HG03060 (cell line): ENCODE data around the gene CAPN10.

ENCODE experiments used
- ATAC-seq: cut with Tn5 transposase; IDR thresholded peaks from one replicate; pipeline ENCODE4 v1.9.1; 2021; ENCODE audit warnings: low read depth, moderate number of reproducible peaks; ENCODE audit not compliant: unreplicated experiment

The CAPN10 gene

DNA sequence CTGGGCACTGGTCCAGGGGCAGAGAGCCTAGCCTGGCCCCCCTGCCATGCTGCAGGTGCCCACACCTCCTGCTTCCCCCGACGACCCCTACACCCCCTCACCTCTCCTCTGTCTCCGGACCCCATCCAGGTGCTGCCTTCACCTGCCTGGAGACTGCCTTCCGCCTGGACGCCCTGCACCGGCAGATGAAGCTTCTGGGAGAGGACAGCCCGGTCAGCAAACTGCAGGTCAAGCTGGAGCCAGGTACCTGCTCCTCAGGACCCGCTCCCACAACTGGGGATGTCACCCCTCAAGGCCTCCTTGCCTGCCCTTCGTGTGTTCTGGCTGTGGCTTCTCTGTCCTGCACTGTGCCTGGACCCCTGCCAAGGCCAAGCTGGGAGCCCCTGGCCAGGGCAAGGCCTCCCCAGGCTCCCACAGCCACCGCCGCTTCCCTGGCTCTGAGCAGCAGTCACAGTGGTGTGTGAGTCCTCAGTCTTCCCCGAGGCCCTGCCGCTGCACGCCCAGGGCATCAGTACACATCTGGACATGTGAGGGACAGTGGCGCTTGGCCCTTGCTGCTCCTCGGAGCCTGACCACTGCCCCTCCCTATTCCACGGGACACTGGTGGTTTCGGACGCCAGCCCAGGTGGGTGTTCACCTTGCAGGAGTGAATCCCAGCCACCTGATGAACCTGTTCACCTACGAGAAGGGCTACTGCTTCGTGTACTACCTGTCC lies 12.0 kb upstream of the CAPN10 start:
- ATAC-seq, result no peak

DNA sequence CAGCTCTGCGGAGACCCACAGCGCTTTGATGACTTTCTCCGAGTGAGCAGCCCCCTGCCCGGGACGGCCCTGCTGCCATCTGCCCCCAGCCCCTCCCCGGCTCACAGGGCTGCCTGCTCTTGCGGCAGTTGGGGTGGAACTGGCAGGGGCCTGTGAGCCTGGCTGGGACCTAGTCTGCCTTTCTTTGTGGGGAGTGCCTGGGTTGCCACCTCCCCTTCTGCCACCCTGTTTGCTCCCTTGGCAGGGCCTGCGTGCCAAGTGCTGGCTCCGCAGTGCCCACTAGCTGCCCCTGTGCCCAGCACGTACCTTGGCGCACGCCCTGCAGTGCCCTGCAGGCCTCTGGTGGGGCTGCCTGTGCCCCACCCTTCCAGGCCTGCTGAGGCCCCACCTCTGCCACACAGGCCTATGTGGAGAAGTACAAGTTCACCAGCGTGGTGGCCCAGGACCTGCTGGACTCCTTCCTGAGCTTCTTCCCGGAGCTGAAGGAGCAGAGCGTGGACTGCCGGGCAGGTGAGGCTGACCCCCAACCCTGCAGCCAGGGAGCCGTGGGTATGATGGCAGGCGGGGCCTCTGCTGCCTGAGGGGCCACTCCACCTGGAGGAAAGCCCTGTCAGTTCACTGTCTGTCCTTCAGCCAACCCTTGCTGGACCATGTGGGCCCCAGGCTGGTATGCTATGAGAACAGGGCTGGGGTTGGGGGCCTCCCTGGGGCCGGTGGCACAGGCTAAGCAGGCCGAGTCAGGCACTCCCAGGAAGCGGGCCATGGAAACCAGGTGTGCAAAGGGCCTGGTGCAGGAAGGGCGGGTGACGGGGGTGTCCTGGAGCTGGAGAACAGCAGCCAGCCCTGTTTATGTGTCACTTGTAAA lies 11.2 kb upstream of the CAPN10 start:
- no peak for ATAC-seq

DNA sequence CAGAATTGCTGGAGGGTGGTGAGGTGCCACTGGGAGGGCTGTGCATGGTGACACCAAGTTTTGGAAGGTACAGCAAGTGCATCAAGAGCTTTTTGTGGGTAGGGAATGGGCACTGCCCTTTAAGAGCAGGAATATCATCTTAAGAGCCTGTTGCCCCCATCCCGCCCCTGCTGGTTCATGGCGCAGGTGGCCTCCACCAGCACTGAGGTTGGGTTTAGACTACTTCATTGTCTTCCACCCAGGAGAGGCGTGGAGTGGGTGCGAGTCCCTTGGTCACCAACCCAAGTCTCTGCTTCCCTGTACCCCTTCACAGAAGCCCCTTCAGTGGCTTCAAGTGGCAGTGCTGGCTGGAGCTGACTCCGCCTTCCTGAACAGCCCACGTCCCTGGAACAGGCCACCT lies 10.5 kb upstream of the CAPN10 start:
- no peak for ATAC-seq

DNA sequence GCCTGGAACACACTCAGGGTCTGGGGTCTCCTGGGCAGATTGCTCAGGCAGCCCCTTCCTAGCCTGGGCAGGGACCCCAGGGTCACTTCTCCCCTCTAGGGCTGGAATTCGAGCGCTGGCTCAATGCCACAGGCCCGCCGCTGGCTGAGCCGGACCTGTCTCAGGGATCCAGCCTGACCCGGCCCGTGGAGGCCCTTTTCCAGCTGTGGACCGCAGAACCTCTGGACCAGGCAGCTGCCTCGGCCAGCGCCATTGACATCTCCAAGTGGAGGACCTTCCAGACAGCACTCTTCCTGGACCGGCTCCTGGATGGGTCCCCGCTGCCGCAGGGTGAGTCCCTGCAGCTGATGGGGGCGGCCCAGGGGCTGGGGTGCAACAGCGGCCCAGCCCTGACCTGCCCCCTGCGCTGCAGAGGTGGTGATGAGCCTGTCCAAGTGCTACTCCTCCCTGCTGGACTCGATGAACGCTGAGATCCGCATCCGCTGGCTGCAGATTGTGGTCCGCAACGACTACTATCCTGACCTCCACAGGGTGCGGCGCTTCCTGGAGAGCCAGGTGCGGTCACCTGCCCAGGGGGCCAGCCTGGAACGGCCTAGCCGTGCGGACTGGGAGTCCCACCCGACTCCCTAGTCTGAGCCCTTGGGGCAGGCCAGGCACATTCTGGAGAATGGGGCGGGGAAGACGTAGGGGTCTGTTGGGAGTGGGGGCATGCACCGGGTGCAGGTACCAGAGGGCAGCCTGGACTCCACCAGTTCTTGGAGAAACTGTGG lies 9.9 kb upstream of the CAPN10 start:
- no peak for ATAC-seq

DNA sequence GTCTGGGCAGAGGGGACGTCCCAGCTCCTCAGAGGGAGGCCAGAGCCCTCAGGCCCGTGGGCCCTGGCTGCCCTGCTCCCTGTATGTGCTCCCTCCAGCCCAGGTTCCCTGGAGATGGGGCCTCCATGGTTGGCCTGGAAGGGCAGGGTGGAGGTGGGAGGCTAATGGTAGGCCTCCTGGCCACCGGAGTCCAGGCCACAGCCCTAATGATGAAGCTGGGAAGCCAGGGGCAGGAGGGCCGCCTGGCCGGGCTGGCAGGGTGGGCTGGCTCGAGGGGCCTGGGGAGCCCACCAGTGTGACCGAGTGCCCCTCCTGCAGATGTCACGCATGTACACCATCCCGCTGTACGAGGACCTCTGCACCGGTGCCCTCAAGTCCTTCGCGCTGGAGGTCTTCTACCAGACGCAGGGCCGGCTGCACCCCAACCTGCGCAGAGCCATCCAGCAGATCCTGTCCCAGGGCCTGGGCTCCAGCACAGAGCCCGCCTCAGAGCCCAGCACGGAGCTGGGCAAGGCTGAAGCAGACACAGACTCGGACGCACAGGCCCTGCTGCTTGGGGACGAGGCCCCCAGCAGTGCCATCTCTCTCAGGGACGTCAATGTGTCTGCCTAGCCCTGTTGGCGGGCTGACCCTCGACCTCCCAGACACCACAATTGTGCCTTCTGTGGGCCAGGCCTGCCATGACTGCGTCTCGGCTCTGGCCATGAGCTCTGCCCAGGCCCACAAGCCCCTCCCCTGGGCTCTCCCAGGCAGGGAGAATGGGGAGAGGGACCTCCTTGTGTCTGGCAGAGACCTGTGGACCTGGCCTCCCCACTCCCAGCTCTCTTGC lies 9.0 kb upstream of the CAPN10 start:
- ATAC-seq, result no peak

DNA sequence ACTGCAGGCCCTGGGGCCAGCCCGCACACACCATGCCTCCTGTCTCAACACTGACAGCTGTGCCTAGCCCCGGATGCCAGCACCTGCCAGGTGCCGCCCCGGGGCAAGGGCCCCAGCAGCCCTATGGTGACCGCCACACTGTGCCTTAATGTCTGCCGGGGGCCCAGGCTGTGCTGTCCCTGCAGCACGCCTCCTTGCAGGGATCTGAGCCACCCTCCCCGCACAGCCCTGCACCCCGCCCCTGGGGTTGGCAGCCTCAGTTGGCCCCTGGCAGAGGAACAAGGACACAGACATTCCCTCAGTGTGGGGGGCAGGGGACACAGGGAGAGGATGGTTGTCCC lies 8.5 kb upstream of the CAPN10 start:
- ATAC-seq, result no peak

DNA sequence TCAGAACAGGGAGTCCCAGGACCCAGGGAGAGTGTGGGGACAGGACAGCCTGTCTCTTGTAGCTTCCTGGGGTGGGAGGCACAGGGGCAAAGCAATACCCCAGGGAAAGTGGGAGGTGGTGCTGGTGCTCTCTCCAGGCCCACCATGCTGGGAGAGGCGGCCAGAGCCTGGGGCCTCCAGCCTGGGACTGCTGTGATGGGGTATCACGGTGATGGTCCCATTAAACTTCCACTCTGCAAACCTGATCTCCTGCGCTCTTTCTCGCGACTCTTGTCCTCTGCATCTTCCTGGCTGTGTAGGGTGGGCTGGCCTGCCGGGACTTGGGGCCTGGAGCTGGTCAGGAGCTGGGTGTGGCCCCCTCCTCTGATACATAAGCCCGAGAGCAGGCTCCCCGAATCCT lies 8.0 kb upstream of the CAPN10 start:
- ATAC-seq, result no peak

DNA sequence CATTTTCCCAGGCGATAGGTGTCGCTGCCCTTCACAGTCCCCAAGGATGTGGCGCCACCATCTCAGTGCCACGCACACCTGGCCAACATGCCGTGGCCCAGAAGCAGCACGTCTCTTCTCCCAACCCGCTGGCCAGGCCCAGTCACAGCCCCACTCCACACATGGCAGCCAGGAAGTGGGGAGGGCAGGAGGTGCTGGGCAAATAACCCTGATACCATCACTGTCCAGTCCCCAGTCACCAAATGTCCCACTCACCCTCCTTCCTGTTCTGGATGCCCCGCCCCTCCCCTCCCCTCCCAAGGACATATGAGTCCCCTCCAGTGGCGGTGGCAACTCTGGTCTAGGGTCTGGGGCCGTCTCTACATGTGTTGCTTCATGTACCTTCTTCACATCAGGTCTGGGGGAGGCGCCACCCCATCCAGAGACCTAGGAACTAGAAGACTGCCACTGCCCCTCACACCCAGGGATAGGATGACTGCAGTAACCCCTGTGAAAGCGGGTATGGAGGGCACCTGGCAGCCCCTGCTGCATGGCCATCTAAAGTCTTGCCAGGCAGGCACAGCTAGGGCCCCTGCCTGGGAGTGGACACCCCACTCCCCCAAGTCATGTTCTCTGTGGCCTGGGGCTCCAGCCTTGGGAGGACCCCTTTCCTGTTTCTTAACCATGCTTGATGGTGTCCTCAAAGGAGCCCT lies 7.3 kb upstream of the CAPN10 start:
- ATAC-seq, result no peak

DNA sequence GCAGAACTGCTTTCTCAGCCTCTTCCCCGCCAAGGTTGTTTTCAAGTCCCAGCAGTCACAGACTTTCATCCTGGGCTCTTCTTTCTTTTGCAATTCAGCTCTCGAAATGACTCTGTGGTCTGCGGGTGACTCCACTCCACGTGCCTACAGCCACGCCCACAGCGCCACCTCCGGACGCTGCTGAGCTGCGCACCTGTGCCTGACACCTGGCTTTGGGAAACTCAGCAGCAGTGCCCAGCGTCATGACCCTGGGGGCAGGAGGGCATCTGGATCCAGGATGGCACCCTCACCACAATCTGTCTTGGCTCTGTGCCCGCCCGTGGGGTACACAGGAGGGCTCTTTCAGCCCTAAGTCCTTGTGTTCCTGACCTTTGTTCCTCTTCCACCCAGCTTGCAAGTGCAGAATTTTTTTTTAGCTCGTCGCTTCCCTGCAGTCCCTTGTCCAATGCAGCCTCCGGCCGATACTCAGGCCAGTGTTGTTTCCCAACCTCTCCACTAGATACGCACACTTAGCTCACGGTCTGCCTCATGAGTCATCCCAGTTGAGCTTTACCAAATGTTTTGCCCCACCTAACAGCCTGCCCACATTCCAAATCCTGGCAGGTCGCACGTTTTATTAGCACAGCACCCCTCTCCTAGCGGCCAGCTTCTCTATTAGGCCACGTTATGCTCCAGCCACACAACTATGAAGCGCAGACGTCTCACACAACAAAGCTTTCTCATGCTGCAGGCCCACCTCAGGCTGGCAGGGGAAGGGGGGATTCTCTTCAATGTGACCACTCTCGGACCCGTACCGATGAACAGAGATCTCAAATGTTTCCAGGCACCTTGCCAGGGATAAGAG lies 6.5 kb upstream of the CAPN10 start:
- ATAC-seq, result no peak

DNA sequence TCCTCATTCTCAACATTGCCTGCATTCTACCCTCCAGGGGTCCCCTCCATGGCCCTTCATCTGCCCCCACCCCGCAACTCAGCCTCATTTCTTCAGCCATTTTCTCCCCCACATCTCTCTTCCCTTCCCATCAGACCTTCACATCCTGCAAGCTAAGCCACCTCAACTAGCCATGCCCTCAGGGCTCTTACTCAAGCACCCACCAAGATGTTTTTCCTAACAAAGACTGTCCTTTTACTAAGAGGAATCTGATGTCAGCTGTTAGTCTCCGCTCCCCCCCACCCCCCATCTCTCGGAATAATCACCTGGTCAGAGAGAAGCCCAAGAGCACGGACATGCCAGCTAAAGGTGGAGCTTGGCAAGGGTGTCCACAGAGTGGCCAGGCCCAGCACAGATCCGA lies 4.7 kb upstream of the CAPN10 start:
- ATAC-seq, result no peak

DNA sequence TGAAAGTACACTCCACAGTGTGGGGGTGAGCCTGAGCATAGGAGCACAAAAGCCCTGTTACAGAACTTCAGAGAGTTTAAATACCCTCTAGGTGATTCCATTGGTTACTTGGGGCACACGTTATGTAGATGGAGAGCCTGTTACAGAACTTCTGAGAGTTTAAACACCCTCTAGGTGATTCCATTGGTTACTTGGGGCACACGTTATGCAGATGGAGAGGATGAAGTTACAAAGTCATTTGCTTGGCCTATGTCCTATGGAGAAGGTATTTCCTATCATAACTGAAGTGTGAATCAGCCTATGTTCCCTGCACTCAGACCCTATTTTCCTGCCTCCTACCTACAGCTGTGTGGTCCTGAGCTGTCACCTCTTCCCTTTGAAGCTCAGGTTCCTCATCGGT lies 3.8 kb upstream of the CAPN10 start:
- ATAC-seq, result no peak

DNA sequence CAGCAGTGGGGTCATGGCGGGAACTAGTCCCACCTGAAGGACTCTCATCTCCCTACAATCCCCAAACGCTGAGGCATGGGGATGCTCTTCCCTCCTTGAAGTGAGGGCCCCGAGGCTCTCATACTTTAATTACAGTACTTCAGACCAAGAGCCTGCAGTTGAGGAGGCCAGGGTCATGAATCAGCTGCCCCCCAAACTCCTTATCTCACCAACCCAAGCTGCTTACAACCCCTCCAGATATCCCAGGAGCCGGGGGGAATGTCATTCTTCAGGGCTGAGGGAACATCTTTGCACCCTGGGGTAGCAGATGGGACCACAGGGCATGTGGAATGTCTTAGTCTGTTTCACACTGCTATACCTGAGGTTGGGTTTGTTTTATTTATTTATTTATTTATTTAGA lies 2.8 kb upstream of the CAPN10 start:
- no peak for ATAC-seq

DNA sequence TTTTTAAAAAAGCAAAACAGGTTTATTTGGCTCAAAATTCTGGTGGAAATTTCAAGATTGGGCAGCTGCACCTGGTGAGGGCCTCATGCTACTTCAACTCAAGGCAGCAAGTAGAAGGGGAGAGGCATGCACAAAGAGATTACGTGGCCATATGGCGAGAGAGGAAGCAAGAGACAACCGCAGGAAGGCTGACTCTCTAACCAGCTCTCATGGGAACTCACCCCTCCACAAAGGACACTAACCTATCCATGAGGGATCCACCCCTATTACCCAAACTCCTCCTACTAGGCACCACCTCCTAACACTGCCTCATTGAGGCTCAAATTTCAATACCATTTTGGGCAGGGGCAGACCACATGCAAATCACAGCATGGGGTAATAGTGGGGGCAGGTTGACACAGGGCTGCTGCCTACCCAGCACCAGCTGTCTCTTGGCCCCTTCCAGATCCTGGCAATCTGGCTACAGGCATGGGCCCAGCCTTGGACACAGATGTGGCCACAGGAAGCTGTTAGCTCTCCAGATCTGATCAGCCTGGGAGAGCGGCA lies 2.0 kb upstream of the CAPN10 start:
- ATAC-seq, result peak; percentile 63

DNA sequence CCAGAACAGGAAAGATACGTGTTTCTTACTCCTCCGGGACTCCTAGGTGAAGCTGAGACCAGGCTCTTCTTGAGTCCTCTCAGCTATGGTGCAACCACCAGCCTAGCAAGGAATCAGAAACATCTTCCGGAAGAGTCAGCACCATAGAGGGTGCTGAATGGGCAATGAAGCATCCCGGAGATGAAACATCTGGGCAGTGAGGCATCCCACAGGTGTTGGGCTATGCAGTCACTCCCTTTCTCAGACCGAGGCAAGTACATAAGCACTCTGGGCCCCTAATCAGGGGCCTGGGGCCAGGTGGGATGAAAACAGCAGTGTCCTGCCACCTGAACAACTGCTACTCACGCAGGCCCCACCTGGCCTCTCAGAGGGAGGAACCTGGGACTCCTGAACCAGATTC lies 1.4 kb upstream of the CAPN10 start:
- ATAC-seq, result peak; percentile 26

DNA sequence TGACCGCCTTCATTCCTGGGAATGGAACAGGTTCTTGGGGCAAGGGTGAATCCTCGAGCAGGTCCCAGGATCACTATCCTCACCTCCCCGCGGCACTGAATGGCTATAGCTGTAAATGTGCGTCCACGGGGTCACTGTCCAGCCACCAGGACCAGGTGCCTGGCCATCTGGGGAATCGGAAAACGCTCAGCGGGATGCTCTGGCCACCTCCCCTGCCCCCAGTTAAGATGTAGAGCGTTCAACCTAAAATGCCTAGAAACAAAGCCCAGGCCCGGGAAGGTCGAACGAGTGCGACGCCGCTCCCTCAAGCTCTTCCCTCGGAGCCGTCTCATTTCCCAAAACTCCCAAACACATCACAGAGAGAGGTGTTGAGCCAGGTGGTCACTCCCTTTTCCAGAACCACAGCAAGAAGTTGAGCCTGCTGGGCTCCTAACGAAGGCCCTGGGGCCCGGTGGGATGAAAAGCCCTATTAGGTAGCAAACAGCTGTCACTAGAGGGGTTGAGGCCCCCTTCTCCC lies 795 bp upstream of the CAPN10 start:
- no peak for ATAC-seq

DNA sequence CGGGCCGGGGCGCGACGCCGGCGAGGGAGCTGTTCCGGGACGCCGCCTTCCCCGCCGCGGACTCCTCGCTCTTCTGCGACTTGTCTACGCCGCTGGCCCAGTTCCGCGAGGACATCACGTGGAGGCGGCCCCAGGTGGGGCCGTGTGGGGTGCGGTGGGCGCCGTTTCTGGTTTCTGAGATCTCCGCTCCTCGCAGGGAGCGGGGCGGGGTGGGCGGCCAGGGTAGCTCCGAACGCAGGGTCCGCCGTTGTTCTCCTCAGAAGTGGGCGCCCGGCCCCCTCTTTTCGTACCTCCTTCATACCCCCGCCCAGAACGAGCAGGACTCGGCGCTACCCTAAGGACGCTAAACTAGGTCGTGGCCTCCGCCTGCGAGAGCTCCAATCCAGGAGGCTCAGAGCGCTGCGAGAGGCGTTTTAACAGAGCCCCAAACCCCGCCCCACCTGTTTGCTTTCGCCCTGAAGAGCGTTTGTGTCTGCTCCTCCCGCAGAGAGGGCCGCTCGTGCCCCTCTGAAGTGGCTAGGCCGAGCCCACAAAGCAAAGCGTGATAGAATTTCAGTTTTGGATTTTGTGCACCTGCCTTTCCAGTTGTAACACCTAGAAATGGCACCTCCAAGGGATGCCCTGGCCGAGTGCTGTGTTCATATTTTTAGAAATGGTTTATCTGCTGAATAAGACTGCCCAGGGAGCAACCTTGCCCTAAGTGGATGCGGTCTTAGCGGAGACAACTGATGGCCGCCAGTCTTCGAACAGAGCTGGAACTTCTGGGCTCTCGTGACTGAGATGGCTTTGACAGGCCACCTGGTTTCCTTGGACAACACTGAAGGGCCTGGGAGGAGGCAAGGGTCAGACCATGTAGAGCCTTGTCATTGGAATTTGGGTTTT lies 626 bp downstream of the CAPN10 start:
- no peak for ATAC-seq

DNA sequence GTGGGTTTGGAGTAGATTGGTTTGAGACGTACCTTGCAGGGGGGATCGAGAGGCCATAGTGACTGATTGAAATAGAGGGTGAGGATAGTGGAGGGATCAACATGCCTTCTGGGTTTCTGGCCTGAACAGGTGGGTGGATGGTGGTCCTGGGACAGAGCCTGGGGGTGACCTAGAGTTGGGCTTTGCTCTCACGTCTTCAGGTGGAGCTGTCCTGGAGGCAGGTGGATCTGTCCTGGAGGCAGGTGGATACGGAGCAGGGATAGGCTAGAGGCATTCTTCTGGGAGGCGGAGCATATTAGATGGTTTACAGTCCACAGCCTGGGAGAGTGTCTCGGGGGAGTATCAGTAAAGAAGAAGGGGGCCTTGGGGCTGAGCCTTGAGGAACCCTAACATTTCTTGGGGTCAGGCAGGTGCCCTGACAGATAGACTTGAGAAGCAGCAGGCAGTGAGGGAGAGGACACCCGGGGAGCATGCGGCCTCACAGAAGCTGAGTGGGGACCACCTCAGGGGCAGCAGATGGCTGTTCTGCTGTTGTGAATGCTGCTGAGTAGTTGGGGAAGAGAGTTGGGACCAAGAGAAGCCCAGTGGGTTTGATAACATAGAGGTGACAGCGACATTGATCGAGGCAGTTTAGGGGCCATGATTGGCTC lies 1.6 kb downstream of the CAPN10 start:
- no peak for ATAC-seq
